ENCODE data around the gene PSMB7. TPM values are rescaled to one million over a fixed set of nuclear protein-coding genes. Genes with fewer than 3 reads are reported as not detected.

The PSMB7 gene
- total RNA-seq, 1 experiment from 2014 or later = 264 TPM

DNA sequence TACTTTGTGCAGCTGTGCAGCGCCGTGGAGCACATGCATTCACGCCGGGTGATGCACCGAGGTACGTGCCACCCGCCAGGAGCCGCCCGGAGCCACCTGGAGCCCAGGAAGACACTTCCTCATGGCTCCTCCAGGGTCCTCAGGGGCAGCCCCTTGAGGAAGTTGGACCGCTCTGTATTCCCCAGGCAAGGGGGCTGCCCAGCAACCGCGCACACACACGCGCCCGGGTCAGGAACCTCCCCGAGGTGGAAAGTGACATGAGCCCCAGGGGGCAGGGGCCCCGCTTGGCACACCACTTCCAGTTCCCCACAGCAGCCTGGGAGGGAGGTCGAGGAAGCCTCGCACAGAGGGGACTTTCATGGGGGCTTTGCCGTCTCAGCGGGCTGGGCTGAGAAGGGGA lies 88.9 kb downstream of the PSMB7 start:
- BruUV-seq (replicated peaks) = no TSS peak
- H3K27me3 Mint-ChIP-seq (ENCODE audit: insufficient read depth, unreplicated experiment) = no peaks in the 10 kb centered on the region
- CTCF ChIA-PET = interaction anchor here (1.5 kb wide), 1 partner anchor 200 kb away, joined by 5 read pairs; no protein-coding TSS in a partner anchor

DNA sequence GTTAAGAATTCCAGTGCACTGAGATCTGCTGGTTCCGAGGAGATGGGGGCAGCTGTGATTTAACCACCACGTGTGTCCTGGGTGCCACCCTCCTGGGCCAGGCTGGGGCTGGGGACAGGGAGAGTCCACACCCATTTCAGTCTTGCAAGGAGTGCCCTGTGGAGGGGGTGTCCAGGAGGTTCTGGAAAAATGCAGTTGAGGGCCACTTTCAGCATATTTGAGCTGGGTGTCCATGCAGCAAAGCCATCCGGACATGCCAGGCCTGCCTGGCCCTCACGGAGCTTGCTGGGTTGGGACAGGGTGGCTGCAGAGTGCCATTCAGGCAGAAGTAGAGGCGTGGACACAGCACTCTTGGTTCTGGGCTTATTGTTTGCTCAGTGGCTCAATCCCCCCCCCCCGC lies 89.4 kb downstream of the PSMB7 start:
- intact Hi-C loops (cut with micrococcal nuclease) = no loop called here

More for the DNA sequence above, 88.9 kb downstream of the PSMB7 start:
- no peaks in the 10 kb centered on the region for H3K9me3 Mint-ChIP-seq (ENCODE audit: unreplicated experiment)
- no peak for DNase-seq (ENCODE audit: unreplicated experiment)
- POLR2A ChIA-PET = no interaction called here
- H3K27ac Mint-ChIP-seq (ENCODE audit: low read depth, unreplicated experiment) = no peak overlapping the region
- no peaks in the 10 kb centered on the region for H3K4me1 Mint-ChIP-seq (ENCODE audit: insufficient read depth, unreplicated experiment)
- intact Hi-C loops (cut with micrococcal nuclease) = no loop called here
- H3K36me3 Mint-ChIP-seq (ENCODE audit: insufficient read depth, unreplicated experiment) = peaks cover 31% of the 10 kb centered on the region
- no peak overlapping the region for H3K4me3 Mint-ChIP-seq (ENCODE audit: unreplicated experiment)
- TF ChIP-seq, protein P1, sequence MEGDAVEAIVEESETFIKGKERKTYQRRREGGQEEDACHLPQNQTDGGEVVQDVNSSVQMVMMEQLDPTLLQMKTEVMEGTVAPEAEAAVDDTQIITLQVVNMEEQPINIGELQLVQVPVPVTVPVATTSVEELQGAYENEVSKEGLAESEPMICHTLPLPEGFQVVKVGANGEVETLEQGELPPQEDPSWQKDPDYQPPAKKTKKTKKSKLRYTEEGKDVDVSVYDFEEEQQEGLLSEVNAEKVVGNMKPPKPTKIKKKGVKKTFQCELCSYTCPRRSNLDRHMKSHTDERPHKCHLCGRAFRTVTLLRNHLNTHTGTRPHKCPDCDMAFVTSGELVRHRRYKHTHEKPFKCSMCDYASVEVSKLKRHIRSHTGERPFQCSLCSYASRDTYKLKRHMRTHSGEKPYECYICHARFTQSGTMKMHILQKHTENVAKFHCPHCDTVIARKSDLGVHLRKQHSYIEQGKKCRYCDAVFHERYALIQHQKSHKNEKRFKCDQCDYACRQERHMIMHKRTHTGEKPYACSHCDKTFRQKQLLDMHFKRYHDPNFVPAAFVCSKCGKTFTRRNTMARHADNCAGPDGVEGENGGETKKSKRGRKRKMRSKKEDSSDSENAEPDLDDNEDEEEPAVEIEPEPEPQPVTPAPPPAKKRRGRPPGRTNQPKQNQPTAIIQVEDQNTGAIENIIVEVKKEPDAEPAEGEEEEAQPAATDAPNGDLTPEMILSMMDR (IDR thresholded peaks at IDR 0.05; ENCODE audit: unreplicated experiment) = no peak

DNA sequence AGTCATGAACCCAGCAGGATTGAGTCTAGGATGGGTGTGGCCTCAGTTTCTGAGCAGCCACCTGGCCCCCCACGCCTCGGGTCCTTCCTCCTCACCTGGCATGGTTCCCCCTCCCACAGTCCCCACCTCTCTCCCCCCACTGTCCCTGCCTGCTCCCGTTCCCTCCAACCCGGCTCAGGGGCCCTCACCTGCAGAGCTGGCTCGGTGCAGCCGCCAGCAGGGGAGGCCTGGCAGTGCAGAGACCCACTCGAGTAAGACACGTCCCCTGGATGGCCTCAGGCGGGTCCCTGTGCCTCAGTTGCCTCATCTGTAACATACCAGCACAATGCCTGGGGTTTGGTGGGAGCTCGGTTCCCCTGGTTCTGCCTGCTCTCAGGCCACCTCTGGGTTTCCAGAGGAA lies 91.3 kb downstream of the PSMB7 start:
- ChIA-PET POLR2A (no interaction called here), CTCF (interaction anchor here (0.8 kb wide), 1 partner anchor 17 kb away, joined by 3 read pairs; no protein-coding TSS in a partner anchor)
- H3K27me3 Mint-ChIP-seq (ENCODE audit: insufficient read depth, unreplicated experiment) = no peaks in the 10 kb centered on the region
- DNase-seq (ENCODE audit: unreplicated experiment) = no peak
- no peak overlapping the region for H3K4me3 Mint-ChIP-seq (ENCODE audit: unreplicated experiment)
- H3K9me3 Mint-ChIP-seq (ENCODE audit: unreplicated experiment) = no peaks in the 10 kb centered on the region
- H3K27ac Mint-ChIP-seq (ENCODE audit: low read depth, unreplicated experiment) = no peak overlapping the region
- TF ChIP-seq, protein P1 (IDR thresholded peaks at IDR 0.05; ENCODE audit: unreplicated experiment) = no peak
- intact Hi-C loops (cut with micrococcal nuclease) = no loop called here
- peaks cover 37% of the 10 kb centered on the region for H3K36me3 Mint-ChIP-seq (ENCODE audit: insufficient read depth, unreplicated experiment)
- BruUV-seq (replicated peaks) = no TSS peak
- no peaks in the 10 kb centered on the region for H3K4me1 Mint-ChIP-seq (ENCODE audit: insufficient read depth, unreplicated experiment)

More for the DNA sequence above, 89.4 kb downstream of the PSMB7 start:
- TF ChIP-seq, protein P1 (IDR thresholded peaks at IDR 0.05; ENCODE audit: unreplicated experiment) = no peak
- Mint-ChIP-seq H3K36me3 (ENCODE audit: insufficient read depth, unreplicated experiment) (peaks cover 27% of the 10 kb centered on the region), H3K27me3 (ENCODE audit: insufficient read depth, unreplicated experiment) (no peaks in the 10 kb centered on the region), H3K4me1 (ENCODE audit: insufficient read depth, unreplicated experiment) (no peaks in the 10 kb centered on the region), H3K4me3 (ENCODE audit: unreplicated experiment) (no peak overlapping the region), H3K9me3 (ENCODE audit: unreplicated experiment) (no peaks in the 10 kb centered on the region), H3K27ac (ENCODE audit: low read depth, unreplicated experiment) (no peak overlapping the region)
- ChIA-PET POLR2A (no interaction called here), CTCF (interaction anchor here (0.8 to 1.5 kb wide), 2 partner anchors 194 to 199 kb away, joined by 5 to 6 read pairs; no protein-coding TSS in a partner anchor)
- no peak for DNase-seq (ENCODE audit: unreplicated experiment)
- no TSS peak for BruUV-seq (replicated peaks)

DNA sequence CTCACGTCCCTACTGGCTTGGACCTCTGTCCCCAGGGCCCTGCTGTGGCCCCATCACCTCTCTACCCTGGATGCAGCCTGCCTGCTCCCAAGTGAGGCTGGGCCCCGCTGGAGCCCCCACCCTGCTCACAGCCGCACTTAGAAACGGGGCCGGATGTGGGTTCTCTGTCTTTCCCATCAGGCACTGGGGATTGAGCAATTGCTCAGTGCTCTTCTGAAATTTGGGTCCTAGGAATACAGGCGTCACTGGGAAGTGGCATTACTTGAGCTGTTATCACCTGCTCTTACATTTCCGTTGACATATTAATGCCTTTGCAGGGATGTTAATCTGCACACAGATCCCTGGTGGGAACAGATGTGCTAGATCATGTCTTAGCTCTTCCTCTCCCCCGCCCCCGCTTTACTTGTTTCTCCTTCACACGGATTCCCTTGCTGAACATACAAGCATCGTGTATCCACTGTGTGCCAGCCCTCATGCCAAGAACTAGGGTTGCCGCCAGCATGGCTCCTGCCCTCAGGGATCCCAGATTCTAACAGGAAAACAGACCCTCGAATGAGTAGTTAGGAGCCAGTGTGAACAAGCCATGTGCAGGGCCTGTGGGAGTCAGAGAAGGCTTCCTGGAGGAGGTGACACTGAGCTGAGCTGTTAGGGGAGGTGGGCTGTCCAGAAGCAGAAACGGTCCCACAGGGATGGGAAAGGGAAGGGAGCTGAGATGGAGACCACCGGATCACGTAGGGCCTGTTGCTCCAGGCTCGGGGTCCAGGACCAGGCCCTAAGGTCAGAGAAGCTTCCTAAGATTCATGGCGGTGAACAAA lies 92.4 kb downstream of the PSMB7 start:
- H3K4me1 Mint-ChIP-seq (ENCODE audit: insufficient read depth, unreplicated experiment) = no peaks in the 10 kb centered on the region
- POLR2A ChIA-PET = no interaction called here
- H3K36me3 Mint-ChIP-seq (ENCODE audit: insufficient read depth, unreplicated experiment) = peaks cover 32% of the 10 kb centered on the region
- H3K27ac Mint-ChIP-seq (ENCODE audit: low read depth, unreplicated experiment) = no peak overlapping the region
- BruUV-seq (replicated peaks) = no TSS peak
- CTCF ChIA-PET = interaction anchor here (0.5 to 1.1 kb wide), 3 partner anchors 30 to 215 kb away, joined by 3 to 8 read pairs (median 3); no protein-coding TSS in a partner anchor
- H3K4me3 Mint-ChIP-seq (ENCODE audit: unreplicated experiment) = no peak overlapping the region
- H3K9me3 Mint-ChIP-seq (ENCODE audit: unreplicated experiment) = no peaks in the 10 kb centered on the region
- intact Hi-C loops (cut with micrococcal nuclease) = no loop called here
- no peaks in the 10 kb centered on the region for H3K27me3 Mint-ChIP-seq (ENCODE audit: insufficient read depth, unreplicated experiment)
- TF ChIP-seq, protein P1 (IDR thresholded peaks at IDR 0.05; ENCODE audit: unreplicated experiment) = no peak
- DNase-seq (ENCODE audit: unreplicated experiment) = no peak

All from MCF 10A (cell line).